GM12878 (cell line): ENCODE measurements around the gene SLCO3A1. TPM values are rescaled to one million over a fixed set of nuclear protein-coding genes. Genes with fewer than 3 reads are reported as not detected.

ENCODE experiments used
- ATAC-seq: fragments of 200-7000 bp; cut with Tn5 transposase; 3 replicates; pipeline ENCODE4 v1.9.1; 2020; ENCODE audit warnings: mild to moderate bottlenecking, moderate library complexity
- BruUV-seq: library from RNA; stranded (reverse); fragments of 400-500 nt; replicated peaks from 2 replicates; lab custom pipeline; 2021; lab: Mats Ljungman, UMichigan
- CTCF ChIA-PET: fragments of 300-600 bp; sonication (Branson Sonifier 250); formaldehyde crosslinking; extraction: SDS; loops from one replicate; lab custom pipeline; 2021; ENCODE audit warnings: inconsistent platforms; lab: Yijun Ruan, JAX
- POLR2A ChIA-PET: fragments of 350-600 bp; formaldehyde crosslinking; extraction: SDS; loops from one replicate; lab custom pipeline; 2021; ENCODE audit warnings: inconsistent platforms; lab: Charles Lee
- RAD21 ChIA-PET: fragments of 300-600 bp; sonication (Branson Sonifier 250); formaldehyde crosslinking; loops from one replicate; lab custom pipeline; 2023; ENCODE audit warnings: antibody characterized with exemption; ENCODE audit not compliant: unreplicated experiment; lab: Charles Lee
- SMC1A ChIA-PET: fragments of 300-600 bp; sonication (Branson Sonifier 250); formaldehyde crosslinking; loops from one replicate; lab custom pipeline; 2023; ENCODE audit not compliant: unreplicated experiment, uncharacterized antibody; lab: Charles Lee
- DNase-seq: peaks from one replicate; pipeline ENCODE4 v3.0.0-alpha.2; 2011; ENCODE audit warnings: low read depth, low spot score
- FAIRE-seq: peaks from 3 replicates; lab custom pipeline; 2011; peaks lifted over from hg19 to GRCh38; lab: Jason Lieb, UNC
- H2AFZ ChIP-seq: 2 replicates; pipeline ENCODE4 v1.6.0; 2011; ENCODE audit warnings: low read depth, low read length, control low read depth; ENCODE audit not compliant: control insufficient read depth
- H3K27ac ChIP-seq: 2 replicates; pipeline ENCODE4 v1.5.1; 2011; ENCODE audit warnings: control low read depth; ENCODE audit not compliant: control insufficient read depth, insufficient read depth
- H3K27me3 ChIP-seq, 2 experiments: replicated peaks in 1 of 2; 2 replicates each; pipeline versions ENCODE4 v1.6.0 to v1.6.1; 2011; ENCODE audit warnings: low read length in 1 of 2; ENCODE audit not compliant: control insufficient read depth in 2 of 2, insufficient read depth in 2 of 2
- H3K36me3 ChIP-seq, 2 experiments: 2 replicates each; pipeline ENCODE4 v1.5.1; 2011; ENCODE audit warnings: low read length in 1 of 2; ENCODE audit not compliant: control insufficient read depth in 2 of 2, insufficient read depth in 2 of 2
- H3K4me1 ChIP-seq: 2 replicates; pipeline ENCODE4 v1.6.1; 2011; ENCODE audit warnings: mild to moderate bottlenecking, low read length, moderate library complexity, mixed read lengths; ENCODE audit not compliant: control insufficient read depth, insufficient read depth
- H3K4me2 ChIP-seq: 2 replicates; pipeline ENCODE4 v1.6.0; 2011; ENCODE audit warnings: control low read depth; ENCODE audit not compliant: control insufficient read depth, insufficient read depth
- H3K4me3 ChIP-seq: fragments of 200-600 bp; sonication (generic); 2 replicates; pipeline ENCODE4 v1.5.1; 2016
- H3K79me2 ChIP-seq: 2 replicates; pipeline ENCODE4 v1.6.0; 2011; ENCODE audit warnings: low read length; ENCODE audit not compliant: control insufficient read depth, insufficient read depth
- H3K9ac ChIP-seq: 2 replicates; pipeline ENCODE4 v1.8.0; 2011; ENCODE audit warnings: low read length, control low read depth, mixed read lengths; ENCODE audit not compliant: control insufficient read depth, insufficient read depth
- H3K9me3 ChIP-seq: replicated peaks from 3 replicates; pipeline ENCODE4 v1.5.1; 2011; ENCODE audit warnings: mild to moderate bottlenecking, low read length; ENCODE audit not compliant: control insufficient read depth, insufficient read depth
- H4K20me1 ChIP-seq: 2 replicates; pipeline ENCODE4 v1.6.0; 2011; ENCODE audit not compliant: control insufficient read depth, insufficient read depth
- CHD4 ChIP-seq: fragments of 200-600 bp; sonication (generic); IDR thresholded peaks from 2 replicates; pipeline ENCODE4 v1.6.1; 2016; ENCODE audit warnings: mild to moderate bottlenecking
- HDAC6 ChIP-seq: fragments of 200-600 bp; sonication (generic); IDR thresholded peaks from one replicate; pipeline ENCODE4 v1.8.0; 2017; ENCODE audit warnings: antibody characterized with exemption; ENCODE audit not compliant: unreplicated experiment
- MYB ChIP-seq: fragments of 150-350 bp; IDR thresholded peaks from 2 replicates; pipeline ENCODE4 v1.6.1; 2014; ENCODE audit warnings: mild to moderate bottlenecking, low read depth, low read length, borderline replicate concordance
- NFXL1 ChIP-seq: fragments of 450-650 bp; IDR thresholded peaks from 2 replicates; pipeline ENCODE4 v1.6.1; 2017; ENCODE audit warnings: antibody characterized with exemption, mild to moderate bottlenecking, borderline replicate concordance
- NR2C2 ChIP-seq: IDR thresholded peaks from 2 replicates; pipeline ENCODE4 v1.6.1; 2011; ENCODE audit warnings: borderline replicate concordance, low read depth; ENCODE audit not compliant: control insufficient read depth, insufficient read length
- RBBP5 ChIP-seq: fragments of 200-600 bp; sonication (generic); conservative IDR thresholded peaks from 2 replicates; pipeline ENCODE4 v1.6.1; 2016
- WRNIP1 ChIP-seq: IDR thresholded peaks from 2 replicates; pipeline ENCODE4 v1.6.1; 2011; ENCODE audit warnings: low read depth, low read length, improper control_type of control experiment, borderline replicate concordance
- WGBS: methylation state at CpG from one replicate; pipeline ENCODE4 v1.1.6; 2016; ENCODE audit warnings: low lambda C conversion rate; ENCODE audit not compliant: insufficient replicate concordance, insufficient coverage; ENCODE audit errors: missing lambda C conversion rate; 5-methylcytosine and 5-hydroxymethylcytosine counted together
- in situ Hi-C: fragments of 300-500 bp; cut with MboI; formaldehyde crosslinking; loops from 9 replicates; pipeline ENCODE4 v1.14.3; 2018; ENCODE audit warnings: mixed read lengths
- intact Hi-C: fragments of 100-400 bp; cut with micrococcal nuclease; formaldehyde crosslinking; loops from one replicate; pipeline ENCODE4 v1.14.2; 2022; ENCODE audit not compliant: unreplicated experiment
- polyA plus RNA-seq, 11 experiments: library from polyadenylated mRNA; depleted of rRNA in 4 of 11; unstranded in 6 of 11; stranded (reverse) in 5 of 11; fragments of >200 nt; fragmentation: Nextera tagmentation in 4 of 11; fragmentation: Illumina TruSeq in 1 of 11; extraction: Ambion mirVana in 4 of 11; extraction: Trizol in 1 of 11; gene quantifications; 1 replicate in 1 of 11; 2 replicates in 10 of 11; pipeline versions ENCODE4 v1.2.1 to v1.2.3, GENCODE V29; 2011 to 2016; ENCODE audit warnings: inconsistent platforms in 2 of 11, missing spikeins in 2 of 11, low read depth in 1 of 11
- total RNA-seq, 4 experiments: library from RNA; depleted of rRNA in 3 of 4; stranded (reverse); fragments of >200 nt in 3 of 4; fragmentation: Illumina TruSeq in 1 of 4; extraction: Trizol in 1 of 4; gene quantifications; 2 replicates each; pipeline versions ENCODE4 v1.2.1 to v1.2.3, GENCODE V29; 2013 to 2021
- TF ChIP-seq, protein P1 (sequence below): fragments of 450-650 bp; IDR thresholded peaks from 2 replicates; pipeline ENCODE4 v1.6.1; 2018; ENCODE audit warnings: mild to moderate bottlenecking, low read depth, moderate library complexity; ENCODE audit not compliant: partially characterized antibody
- TF ChIP-seq, protein P2 (sequence below): IDR thresholded peaks from 2 replicates; pipeline ENCODE4 v1.6.1; 2012; ENCODE audit warnings: low read depth, low read length, improper control_type of control experiment
- TF ChIP-seq, protein P3 (sequence below): fragments of 450-650 bp; formaldehyde crosslinking; IDR thresholded peaks from 2 replicates; pipeline ENCODE4 v1.4.0; 2022; ENCODE audit warnings: mild to moderate bottlenecking, moderate library complexity

Gene SLCO3A1
- total and polyA plus RNA-seq, 10 of the 15 experiments (the other 5 are each of a cell fraction or from before 2014, with no cell fraction given), result 0.05 to 5.9 (median 0.31) TPM

DNA sequence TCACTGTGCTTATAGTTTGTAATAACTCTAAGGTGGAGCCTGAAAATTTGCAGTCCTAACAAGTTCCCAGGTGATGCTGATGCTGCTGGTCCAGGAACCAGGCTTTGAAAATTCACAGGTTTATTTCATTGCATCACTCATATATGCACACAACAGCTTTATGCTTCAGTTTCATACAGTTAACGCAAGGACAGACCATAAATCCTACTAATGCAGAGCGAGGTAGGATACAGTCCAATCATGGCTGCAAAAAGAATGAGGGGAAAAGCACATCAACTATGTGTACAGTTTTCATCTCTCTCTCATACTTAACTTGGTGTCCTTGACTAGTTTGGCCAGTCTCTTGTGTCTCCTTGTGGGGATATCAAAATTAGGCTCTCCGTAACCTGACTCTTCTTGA, 135.1 kb downstream of the SLCO3A1 start:
- WGBS, result 29% methylated on average over 3 of the region's 3 CpGs
- ATAC-seq, result no peak
- RAD21 ChIA-PET, result no interaction called here
- POLR2A ChIA-PET, result no interaction called here
- H3K27ac ChIP-seq, result no peak overlapping the region
- H4K20me1 ChIP-seq, result no peaks in the 10 kb centered on the region
- in situ Hi-C loops (no loop called here), intact Hi-C loops (no loop called here)
- H3K4me1 ChIP-seq, result no peaks in the 10 kb centered on the region
- CTCF ChIA-PET, result no interaction called here
- SMC1A ChIA-PET, result interaction anchor here (0.6 kb wide), 1 partner anchor 83 kb away, joined by 3 read pairs; no protein-coding TSS in a partner anchor
- no peaks in the 10 kb centered on the region for H3K9me3 ChIP-seq
- no peaks in the 10 kb centered on the region for H3K79me2 ChIP-seq
- H3K4me3 ChIP-seq, result no peak overlapping the region
- H2AFZ ChIP-seq, result no peak overlapping the region
- no peak overlapping the region for H3K4me2 ChIP-seq
- BruUV-seq, result no TSS peak
- H3K27me3 ChIP-seq, result no peaks in the 10 kb centered on the region; a peak in 2 of 4 replicates
- no peak overlapping the region for H3K9ac ChIP-seq
- H3K36me3 ChIP-seq, result no peaks in the 10 kb centered on the region
- no peak for DNase-seq
- FAIRE-seq, result no peak
- TF ChIP-seq, protein P1, sequence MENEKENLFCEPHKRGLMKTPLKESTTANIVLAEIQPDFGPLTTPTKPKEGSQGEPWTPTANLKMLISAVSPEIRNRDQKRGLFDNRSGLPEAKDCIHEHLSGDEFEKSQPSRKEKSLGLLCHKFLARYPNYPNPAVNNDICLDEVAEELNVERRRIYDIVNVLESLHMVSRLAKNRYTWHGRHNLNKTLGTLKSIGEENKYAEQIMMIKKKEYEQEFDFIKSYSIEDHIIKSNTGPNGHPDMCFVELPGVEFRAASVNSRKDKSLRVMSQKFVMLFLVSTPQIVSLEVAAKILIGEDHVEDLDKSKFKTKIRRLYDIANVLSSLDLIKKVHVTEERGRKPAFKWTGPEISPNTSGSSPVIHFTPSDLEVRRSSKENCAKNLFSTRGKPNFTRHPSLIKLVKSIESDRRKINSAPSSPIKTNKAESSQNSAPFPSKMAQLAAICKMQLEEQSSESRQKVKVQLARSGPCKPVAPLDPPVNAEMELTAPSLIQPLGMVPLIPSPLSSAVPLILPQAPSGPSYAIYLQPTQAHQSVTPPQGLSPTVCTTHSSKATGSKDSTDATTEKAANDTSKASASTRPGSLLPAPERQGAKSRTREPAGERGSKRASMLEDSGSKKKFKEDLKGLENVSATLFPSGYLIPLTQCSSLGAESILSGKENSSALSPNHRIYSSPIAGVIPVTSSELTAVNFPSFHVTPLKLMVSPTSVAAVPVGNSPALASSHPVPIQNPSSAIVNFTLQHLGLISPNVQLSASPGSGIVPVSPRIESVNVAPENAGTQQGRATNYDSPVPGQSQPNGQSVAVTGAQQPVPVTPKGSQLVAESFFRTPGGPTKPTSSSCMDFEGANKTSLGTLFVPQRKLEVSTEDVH, result no peak
- TF ChIP-seq CHD4, result no peak
- no peak for TF ChIP-seq NFXL1
- TF ChIP-seq RBBP5, result no peak
- no peak for TF ChIP-seq WRNIP1
- TF ChIP-seq, protein P2, sequence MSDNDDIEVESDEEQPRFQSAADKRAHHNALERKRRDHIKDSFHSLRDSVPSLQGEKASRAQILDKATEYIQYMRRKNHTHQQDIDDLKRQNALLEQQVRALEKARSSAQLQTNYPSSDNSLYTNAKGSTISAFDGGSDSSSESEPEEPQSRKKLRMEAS, result no peak
- TF ChIP-seq HDAC6, result no peak
- TF ChIP-seq, protein P3, sequence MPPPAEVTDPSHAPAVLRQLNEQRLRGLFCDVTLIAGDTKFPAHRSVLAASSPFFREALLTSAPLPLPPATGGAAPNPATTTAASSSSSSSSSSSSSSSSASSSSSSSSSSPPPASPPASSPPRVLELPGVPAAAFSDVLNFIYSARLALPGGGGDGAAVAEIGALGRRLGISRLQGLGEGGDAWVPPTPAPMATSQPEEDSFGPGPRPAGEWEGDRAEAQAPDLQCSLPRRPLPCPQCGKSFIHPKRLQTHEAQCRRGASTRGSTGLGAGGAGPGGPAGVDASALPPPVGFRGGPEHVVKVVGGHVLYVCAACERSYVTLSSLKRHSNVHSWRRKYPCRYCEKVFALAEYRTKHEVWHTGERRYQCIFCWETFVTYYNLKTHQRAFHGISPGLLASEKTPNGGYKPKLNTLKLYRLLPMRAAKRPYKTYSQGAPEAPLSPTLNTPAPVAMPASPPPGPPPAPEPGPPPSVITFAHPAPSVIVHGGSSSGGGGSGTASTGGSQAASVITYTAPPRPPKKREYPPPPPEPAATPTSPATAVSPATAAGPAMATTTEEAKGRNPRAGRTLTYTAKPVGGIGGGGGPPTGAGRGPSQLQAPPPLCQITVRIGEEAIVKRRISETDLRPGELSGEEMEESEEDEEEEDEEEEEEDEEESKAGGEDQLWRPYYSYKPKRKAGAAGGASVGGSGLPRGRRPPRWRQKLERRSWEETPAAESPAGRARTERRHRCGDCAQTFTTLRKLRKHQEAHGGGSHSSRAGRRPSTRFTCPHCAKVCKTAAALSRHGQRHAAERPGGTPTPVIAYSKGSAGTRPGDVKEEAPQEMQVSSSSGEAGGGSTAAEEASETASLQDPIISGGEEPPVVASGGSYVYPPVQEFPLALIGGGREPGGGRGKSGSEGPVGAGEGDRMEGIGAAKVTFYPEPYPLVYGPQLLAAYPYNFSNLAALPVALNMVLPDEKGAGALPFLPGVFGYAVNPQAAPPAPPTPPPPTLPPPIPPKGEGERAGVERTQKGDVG (CRISPR knock-in tag), result no peak
- no peak for TF ChIP-seq MYB
- no peak for TF ChIP-seq NR2C2
